ENCODE data around the gene NAPSA. TPM values are rescaled to one million over a fixed set of nuclear protein-coding genes. Genes with fewer than 3 reads are reported as not detected.

The NAPSA gene
- total and polyA plus RNA-seq, 10 of the 15 experiments (the other 5 are each of a cell fraction or from before 2014, with no cell fraction given): 6.7 to 45.4 (median 17.1) TPM

DNA sequence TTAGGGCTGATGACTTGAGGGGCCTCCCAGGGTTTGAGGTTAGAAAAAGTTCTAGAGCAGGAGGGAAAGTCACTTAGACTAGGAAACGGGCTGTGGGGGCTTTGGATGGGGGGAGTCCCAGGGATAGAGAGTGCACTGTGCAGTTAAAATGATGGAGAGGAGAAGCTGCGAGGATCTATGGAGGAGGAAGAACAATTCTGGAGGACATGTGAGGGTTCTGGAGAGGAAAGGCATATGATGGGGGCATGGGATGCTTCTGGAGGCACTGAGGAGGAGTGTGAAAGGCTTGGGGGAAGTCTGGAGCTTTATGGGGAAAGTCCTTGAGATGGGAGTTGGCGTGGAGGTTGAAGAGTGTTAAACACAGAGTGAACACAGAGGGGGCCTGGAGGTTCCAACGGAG is 38.4 kb downstream of the NAPSA start:
- 11% methylated on average over 4 of the region's 4 CpGs for WGBS (ENCODE audit: insufficient coverage, insufficient replicate concordance, low lambda C conversion rate, missing lambda C conversion rate)
- BruUV-seq (replicated peaks): no TSS peak
- Histone ChIP-seq H3K79me2 (ENCODE audit: control insufficient read depth, insufficient read depth, low read length) (no peaks in the 10 kb centered on the region), H3K4me3 (no peak overlapping the region; the same call in 1 of the 2 replicates), H2AFZ (ENCODE audit: control insufficient read depth, low read depth, low read length) (no peak overlapping the region), H3K9ac (ENCODE audit: control insufficient read depth, insufficient read depth, low read length) (no peak overlapping the region), H3K36me3 (ENCODE audit: control insufficient read depth in 2 of 2, insufficient read depth in 2 of 2, low read length in 1 of 2) (no peaks in the 10 kb centered on the region), H3K4me1 (ENCODE audit: control insufficient read depth, insufficient read depth, low read length) (peaks cover 18% of the 10 kb centered on the region), H4K20me1 (ENCODE audit: control insufficient read depth, insufficient read depth) (peaks cover 4% of the 10 kb centered on the region; the same call in 1 of the 2 replicates), H3K9me3 (replicated peaks; ENCODE audit: control insufficient read depth, insufficient read depth, low read length) (no peaks in the 10 kb centered on the region; the same call in 2 of the 3 replicates), H3K27me3 (replicated peaks in 1 of 2; ENCODE audit: control insufficient read depth in 2 of 2, insufficient read depth in 2 of 2, low read length in 1 of 2) (peaks cover 2 to 16% of the 10 kb centered on the region in 2 experiments; a peak in 3 of 4 replicates), H3K4me2 (ENCODE audit: control insufficient read depth, insufficient read depth) (no peak overlapping the region), H3K27ac (ENCODE audit: control insufficient read depth, insufficient read depth) (no peak overlapping the region)
- TF ChIP-seq CEBPZ (IDR thresholded peaks at IDR 0.05; ENCODE audit: low read depth, low read length) (no peak), HDAC2 (IDR thresholded peaks at IDR 0.05) (no peak), POLR2AphosphoS5 (IDR thresholded peaks at IDR 0.05; ENCODE audit: low read length) (no peak), SMAD1 (IDR thresholded peaks at IDR 0.05; ENCODE audit: low read depth, partially characterized antibody) (no peak), TARDBP (IDR thresholded peaks at IDR 0.05; ENCODE audit: borderline replicate concordance) (no peak), GABPA (IDR thresholded peaks at IDR 0.05; ENCODE audit: low read depth) (no peak)
- in situ Hi-C loops (cut with MboI) (loop anchor here (25.0 kb wide), 1 partner anchor 1035 kb away; the partner anchor contains the start of genes CLDND2, ETFB and NKG7), intact Hi-C loops (cut with micrococcal nuclease; ENCODE audit: unreplicated experiment) (no loop called here)
- POLR2A ChIA-PET: no interaction called here
- DNase-seq (ENCODE audit: low read depth, low spot score) (no peak), FAIRE-seq (no peak), ATAC-seq (no peak)
- SMC1A ChIA-PET (ENCODE audit: uncharacterized antibody, unreplicated experiment): no interaction called here
- RAD21 ChIA-PET (ENCODE audit: unreplicated experiment): no interaction called here
- CTCF ChIA-PET: no interaction called here

All from GM12878 (cell line).